AG04450 (cell line): Measurements from ENCODE around the gene EML6. TPM values are rescaled to one million over a fixed set of nuclear protein-coding genes. Genes with fewer than 3 reads are reported as not detected.

Source experiments
- CTCF ChIA-PET: fragments of 300-600, 350-600 bp; formaldehyde crosslinking; extraction: SDS; loops from one replicate; lab custom pipeline; 2022; ENCODE audit warnings: antibody characterized with exemption, inconsistent platforms; lab: Charles Lee
- POLR2A ChIA-PET: fragments of 350-600 bp; formaldehyde crosslinking; extraction: SDS; loops from one replicate; lab custom pipeline; 2021; ENCODE audit warnings: antibody characterized with exemption, inconsistent platforms; lab: Yijun Ruan, JAX
- DNase-seq: peaks from one replicate; pipeline ENCODE4 v3.0.0-alpha.2; 2011; ENCODE audit warnings: low read depth, low spot score
- H3K27ac ChIP-seq: one replicate; pipeline ENCODE4 v1.5.1; 2012; ENCODE audit warnings: low read depth, low read length, control low read depth
- H3K27me3 ChIP-seq: one replicate; pipeline ENCODE4 v1.6.0; 2012; ENCODE audit warnings: low read length; ENCODE audit not compliant: control insufficient read depth, insufficient read depth
- H3K4me3 ChIP-seq: 2 replicates; pipeline ENCODE4 v1.5.1; 2011; ENCODE audit warnings: mild to moderate bottlenecking, low read depth, low read length, control low read depth
- H3K9me3 ChIP-seq: 2 replicates; pipeline ENCODE4 v1.5.1; 2012; ENCODE audit warnings: low read length; ENCODE audit not compliant: control insufficient read depth, insufficient read depth
- CTCF ChIP-seq: IDR thresholded peaks from 2 replicates; pipeline ENCODE4 v1.5.1; 2011; ENCODE audit warnings: low read depth, low read length, control low read depth, inconsistent platforms
- polyA plus RNA-seq: library from polyadenylated mRNA; depleted of rRNA; stranded (reverse); fragments of >200 nt; gene quantifications from 2 replicates; pipeline ENCODE4 v1.2.3, GENCODE V29; 2011

Gene EML6
- polyA plus RNA-seq, 1 experiment: 0.30 TPM

- no peak for TF ChIP-seq CTCF
- ChIA-PET CTCF (interaction anchor here (1.2 to 1.4 kb wide), 2 partner anchors 18 to 179 kb away, joined by 3 read pairs; no protein-coding TSS in a partner anchor), POLR2A (no interaction called here)
- DNase-seq: no peak
- Histone ChIP-seq H3K27ac (no peak overlapping the region), H3K4me3 (no peak overlapping the region), H3K9me3 (no peaks in the 10 kb centered on the region), H3K27me3 (no peaks in the 10 kb centered on the region)
These were observed 122.1 kb downstream of the EML6 start for GRCh38 chr2:54845514-54845913.

DNA sequence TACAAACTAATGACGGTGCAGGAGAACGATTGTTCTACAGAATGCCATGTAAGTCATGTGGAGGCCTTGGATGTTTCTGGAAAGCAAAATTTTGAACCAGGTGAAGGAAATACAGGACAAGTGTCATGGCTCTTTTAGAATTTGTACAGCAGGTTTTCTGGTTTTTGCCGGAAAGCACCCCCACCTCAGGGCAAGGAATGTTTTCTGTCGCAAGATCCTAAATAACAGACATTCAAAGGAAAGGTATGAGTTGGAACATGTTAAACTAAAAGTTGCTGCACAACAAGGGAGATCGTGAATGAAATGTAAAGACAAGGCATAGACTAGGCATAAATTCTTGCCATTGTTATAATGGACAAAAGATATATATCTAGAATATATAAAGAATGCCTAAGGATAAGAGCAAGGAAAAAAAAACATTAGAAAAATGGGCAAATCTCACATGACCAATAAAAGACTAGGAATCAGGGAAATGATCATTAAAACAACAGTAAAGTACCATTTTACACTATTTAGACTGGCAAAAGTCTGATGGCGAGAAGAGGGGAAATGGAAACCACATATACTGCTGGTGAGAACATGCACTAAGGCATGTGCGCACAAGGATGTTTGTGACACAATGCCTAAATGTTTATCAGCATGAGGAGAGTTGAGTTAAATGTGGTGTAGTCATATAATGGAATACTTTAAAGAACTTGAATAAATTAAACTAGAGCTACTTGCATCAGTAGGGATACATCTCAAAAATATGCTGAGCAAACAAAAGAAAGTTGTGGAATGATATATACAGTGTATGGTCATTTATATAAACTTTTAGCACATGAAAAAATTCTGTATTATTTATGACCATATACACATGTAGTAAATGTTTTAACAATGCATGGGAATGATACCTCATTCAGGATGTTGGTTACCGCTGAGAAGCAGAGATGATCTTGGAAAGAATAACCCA is 127.0 kb downstream of the EML6 start:
- no peak overlapping the region for H3K4me3 ChIP-seq
- H3K27ac ChIP-seq: no peak overlapping the region
- H3K27me3 ChIP-seq: no peaks in the 10 kb centered on the region
- no peak for DNase-seq
- no peak for TF ChIP-seq CTCF
- ChIA-PET POLR2A (no interaction called here), CTCF (interaction anchor here (1.0 kb wide), 1 partner anchor 11 kb away, joined by 4 read pairs; no protein-coding TSS in a partner anchor)
- H3K9me3 ChIP-seq: no peaks in the 10 kb centered on the region

DNA sequence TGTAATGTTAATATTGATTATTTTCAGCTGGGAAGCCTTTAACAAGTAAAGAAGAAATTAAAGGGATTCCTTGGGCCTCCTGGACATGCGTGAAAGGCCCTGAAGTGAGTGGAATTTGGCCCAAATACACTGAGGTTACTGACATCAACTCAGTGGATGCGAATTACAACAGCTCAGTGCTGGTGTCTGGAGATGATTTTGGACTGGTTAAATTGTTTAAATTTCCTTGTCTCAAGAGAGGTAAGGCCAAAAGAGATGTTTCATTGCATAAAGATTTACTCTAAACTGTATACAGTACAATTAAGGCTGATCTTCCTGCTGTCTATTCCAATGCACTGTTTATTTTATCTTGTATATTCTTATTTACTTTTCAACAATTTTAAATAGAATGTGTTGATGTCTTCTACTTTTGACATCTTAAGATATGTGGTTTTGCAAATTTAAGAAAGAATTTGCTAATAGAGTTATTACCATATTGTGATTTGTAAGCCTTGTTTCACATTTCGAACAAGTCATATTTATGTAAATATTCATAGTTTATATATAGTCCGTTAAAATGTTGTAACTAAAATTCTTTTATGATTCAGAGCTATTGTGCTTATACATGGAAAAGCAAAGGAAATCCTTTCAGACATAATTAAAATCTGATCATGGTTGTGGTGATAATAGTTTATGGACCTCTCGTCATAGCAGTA is 130.3 kb downstream of the EML6 start:
- H3K27me3 ChIP-seq: no peaks in the 10 kb centered on the region
- ChIA-PET POLR2A (interaction anchor here (0.7 kb wide), 1 partner anchor 14 kb away, joined by 3 read pairs; no protein-coding TSS in a partner anchor), CTCF (interaction anchor here (0.5 to 1.9 kb wide), 2 partner anchors 15 to 37 kb away, joined by 3 to 8 read pairs; no protein-coding TSS in a partner anchor)
- H3K4me3 ChIP-seq: no peak overlapping the region
- no peak for TF ChIP-seq CTCF
- no peak for DNase-seq
- H3K9me3 ChIP-seq: no peaks in the 10 kb centered on the region
- no peak overlapping the region for H3K27ac ChIP-seq

GRCh38 chr2:54855434-54855833 is 132.0 kb downstream of the EML6 start:
- H3K27me3 ChIP-seq: no peaks in the 10 kb centered on the region
- H3K27ac ChIP-seq: no peak overlapping the region
- no peak overlapping the region for H3K4me3 ChIP-seq
- no peaks in the 10 kb centered on the region for H3K9me3 ChIP-seq
- POLR2A ChIA-PET: no interaction called here
- no peak for DNase-seq
- TF ChIP-seq CTCF: no peak
- CTCF ChIA-PET: no interaction called here
